HG03575 (cell line): ENCODE results near the gene KIF21B.

Source experiments
- ATAC-seq: cut with Tn5 transposase; IDR thresholded peaks from one replicate; pipeline ENCODE4 v1.9.1; 2021; ENCODE audit not compliant: unreplicated experiment, insufficient number of reproducible peaks, low FRiP score; ENCODE audit errors: extremely low read depth

The KIF21B gene

GRCh38 chr1:201022820-201023516 is 546 bp downstream of the KIF21B start:
- ATAC-seq: no peak

- ATAC-seq: no peak
These were observed 1.1 kb downstream of the KIF21B start for GRCh38 chr1:201022493-201022819.

GRCh38 chr1:201021630-201022492 is 1.7 kb downstream of the KIF21B start:
- no peak for ATAC-seq

GRCh38 chr1:201020721-201021629 is 2.5 kb downstream of the KIF21B start:
- ATAC-seq: no peak

GRCh38 chr1:201020040-201020591 is 3.4 kb downstream of the KIF21B start:
- no peak for ATAC-seq

- no peak for ATAC-seq
These were observed 4.1 kb downstream of the KIF21B start for GRCh38 chr1:201019321-201019977.

GRCh38 chr1:201017828-201018163 is 5.7 kb downstream of the KIF21B start:
- no peak for ATAC-seq

- ATAC-seq: no peak
These were observed 6.3 kb downstream of the KIF21B start for GRCh38 chr1:201016943-201017827.

- ATAC-seq: no peak
These were observed 7.3 kb downstream of the KIF21B start for GRCh38 chr1:201016211-201016651.

- no peak for ATAC-seq
These were observed 7.9 kb downstream of the KIF21B start for GRCh38 chr1:201015551-201016091.

- no peak for ATAC-seq
These were observed 8.7 kb downstream of the KIF21B start for GRCh38 chr1:201014816-201015200.

GRCh38 chr1:201013991-201014815 is 9.3 kb downstream of the KIF21B start:
- ATAC-seq: no peak

- ATAC-seq: no peak
These were observed 10.5 kb downstream of the KIF21B start for GRCh38 chr1:201013031-201013485.

- no peak for ATAC-seq
These were observed 11.9 kb downstream of the KIF21B start for GRCh38 chr1:201011616-201012015.

GRCh38 chr1:201009962-201010645 is 13.4 kb downstream of the KIF21B start:
- ATAC-seq: no peak

GRCh38 chr1:201008666-201009360 is 14.7 kb downstream of the KIF21B start:
- ATAC-seq: no peak
